HG03097 (cell line): ENCODE data around the gene RIPPLY3.
A peak's percentile ranks its signal among the peaks of the same experiment; 100 is the strongest.
"Not testable (repeated sequence)": the region's sequence is repeated elsewhere in the genome, so short reads cannot be mapped to it uniquely, and the experiment has no call there.

ENCODE experiments used
- ATAC-seq: cut with Tn5 transposase; IDR thresholded peaks from one replicate; pipeline ENCODE4 v1.9.1; 2021; ENCODE audit not compliant: unreplicated experiment, low FRiP score

The RIPPLY3 gene

GRCh38 chr21:36980280-36981048 lies 26.0 kb upstream of the RIPPLY3 start:
- no peak for ATAC-seq

DNA sequence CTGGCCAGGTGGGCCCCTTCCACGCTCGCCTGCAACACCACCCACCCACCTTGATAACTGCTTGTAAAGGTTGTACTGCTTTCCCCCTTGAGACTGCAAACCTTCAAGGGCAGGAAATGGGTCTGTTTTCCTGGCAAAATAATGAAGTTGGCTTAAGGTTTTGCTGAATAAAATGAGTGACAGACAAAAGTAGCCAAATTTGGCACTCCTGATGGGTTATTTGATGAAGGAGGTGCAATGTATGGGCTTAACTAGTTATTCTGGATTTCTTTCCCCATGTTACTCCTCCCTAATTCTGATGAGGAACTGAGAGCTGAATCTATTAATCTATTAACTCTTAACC lies 25.5 kb upstream of the RIPPLY3 start:
- ATAC-seq: no peak

- no peak for ATAC-seq
Observed at GRCh38 chr21:36981977-36982700, 24.4 kb upstream of the RIPPLY3 start.

- ATAC-seq: no peak
Observed at GRCh38 chr21:36985751-36986594, 20.5 kb upstream of the RIPPLY3 start.

- no peak for ATAC-seq
Observed at GRCh38 chr21:36987845-36988244, 18.7 kb upstream of the RIPPLY3 start.

- no peak for ATAC-seq
Observed at GRCh38 chr21:36988536-36988935, 18.0 kb upstream of the RIPPLY3 start.

DNA sequence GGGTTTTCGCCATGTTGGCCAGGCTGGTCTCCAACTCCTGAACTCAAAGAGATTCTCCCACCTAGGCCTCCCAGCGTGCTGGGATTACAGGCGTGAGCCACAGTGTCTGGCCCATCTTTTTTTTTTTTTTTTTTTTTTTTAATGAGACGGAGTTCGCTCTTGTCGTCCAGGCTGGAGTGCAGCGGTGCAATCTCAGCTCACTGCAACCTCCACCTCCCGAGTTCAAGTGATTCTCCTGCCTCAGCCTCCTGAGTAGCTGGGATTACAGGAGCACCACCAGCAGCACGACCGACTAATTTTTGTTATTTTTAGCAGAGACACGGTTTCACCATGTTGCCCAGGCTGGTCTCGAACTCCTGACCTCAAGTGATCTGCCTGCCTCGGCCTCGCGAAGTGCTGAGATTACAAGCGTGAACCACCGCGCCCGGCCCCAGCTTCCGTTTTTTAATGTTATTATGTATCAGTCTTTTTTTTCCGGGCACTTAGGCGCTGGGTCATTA lies 17.3 kb upstream of the RIPPLY3 start:
- not testable (repeated sequence) for ATAC-seq

- peak; percentile 90 for ATAC-seq
Observed at GRCh38 chr21:36989699-36990507, 16.6 kb upstream of the RIPPLY3 start.

DNA sequence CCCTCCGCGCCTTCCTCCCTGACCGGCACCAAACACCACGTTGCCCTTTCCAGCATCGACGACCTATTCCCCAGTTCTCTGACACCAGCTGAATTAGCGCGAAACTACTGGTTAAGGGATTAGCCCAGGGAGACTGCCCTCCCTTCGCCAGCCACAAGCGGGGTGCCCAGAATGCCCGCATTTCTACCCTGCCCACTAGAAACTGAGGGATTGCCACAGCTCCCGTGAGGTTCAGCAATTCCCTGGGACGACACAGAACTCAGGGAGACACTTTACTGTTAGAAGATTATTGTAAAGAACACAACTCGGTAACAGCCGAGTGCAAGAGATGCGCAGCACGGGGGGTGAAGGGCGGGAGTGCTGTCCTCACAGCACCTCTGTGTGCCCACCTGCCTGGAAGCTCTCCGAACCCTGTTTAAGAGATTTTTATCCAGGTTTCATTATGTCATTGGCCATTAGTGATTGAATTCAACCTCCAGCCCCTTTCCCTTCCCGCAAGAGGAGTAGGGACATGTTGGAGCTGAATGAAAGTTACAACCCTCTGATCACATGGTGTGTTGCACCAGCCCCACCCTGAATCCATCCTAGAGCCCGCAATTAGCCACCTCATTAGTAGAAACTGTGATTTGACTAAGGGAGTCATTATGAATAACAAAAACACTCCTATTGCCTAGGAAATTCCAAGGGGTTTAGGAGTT lies 15.8 kb upstream of the RIPPLY3 start:
- no peak for ATAC-seq

DNA sequence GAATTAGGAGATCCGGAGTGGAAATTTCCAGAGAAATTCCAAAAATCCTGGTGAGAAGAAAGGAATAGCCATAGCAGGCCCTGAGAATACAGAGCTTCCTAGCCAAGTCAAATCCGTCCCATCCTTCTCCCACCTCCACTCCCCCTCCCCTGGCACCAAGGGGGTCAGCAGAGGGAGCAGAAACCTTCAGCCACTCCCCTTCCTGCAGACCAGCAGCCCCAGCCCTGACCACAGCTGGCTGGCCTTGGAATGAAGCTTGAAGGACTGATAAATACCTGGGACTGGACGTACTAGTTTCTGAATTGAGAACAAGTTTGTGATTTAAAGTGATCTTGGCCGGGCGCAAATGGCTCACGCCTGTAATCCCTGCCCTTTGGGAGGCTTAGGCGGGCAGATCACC lies 13.8 kb upstream of the RIPPLY3 start:
- no peak for ATAC-seq

DNA sequence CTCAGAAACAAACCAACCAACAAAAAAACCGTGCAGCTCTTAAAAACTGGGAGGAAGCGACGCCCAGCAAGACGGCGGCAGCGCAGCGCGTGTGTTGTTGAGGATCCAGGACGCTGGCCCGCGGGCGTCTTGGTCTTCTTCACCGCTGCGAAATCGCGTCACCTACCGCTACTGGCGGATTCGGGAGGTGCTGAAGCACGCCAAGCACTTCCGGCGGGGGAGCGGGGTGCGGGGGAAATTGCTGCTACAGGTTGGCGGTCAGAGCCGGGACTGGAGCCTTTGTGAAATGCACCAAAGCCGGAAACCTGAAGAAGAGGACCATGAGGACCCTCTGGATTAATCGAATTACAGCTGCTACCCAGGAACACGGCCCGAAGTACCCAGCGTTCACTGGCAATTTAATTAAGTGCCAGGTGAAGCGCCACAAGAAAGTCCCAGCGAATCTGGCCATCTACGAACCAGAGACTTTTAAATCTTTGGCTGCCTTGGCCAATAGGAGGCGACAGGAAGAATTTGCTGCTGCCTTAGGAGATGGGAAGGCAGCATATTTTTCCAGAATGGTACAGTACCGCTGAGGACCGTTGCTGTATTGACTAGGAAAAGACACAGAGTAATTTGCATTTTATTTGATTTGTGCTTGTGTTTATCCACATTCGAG lies 11.9 kb upstream of the RIPPLY3 start:
- no peak for ATAC-seq

GRCh38 chr21:36995285-36995684 lies 11.2 kb upstream of the RIPPLY3 start:
- not testable (repeated sequence) for ATAC-seq

GRCh38 chr21:36999131-36999898 lies 7.2 kb upstream of the RIPPLY3 start:
- no peak for ATAC-seq

GRCh38 chr21:37000381-37000780 lies 6.1 kb upstream of the RIPPLY3 start:
- no peak for ATAC-seq

DNA sequence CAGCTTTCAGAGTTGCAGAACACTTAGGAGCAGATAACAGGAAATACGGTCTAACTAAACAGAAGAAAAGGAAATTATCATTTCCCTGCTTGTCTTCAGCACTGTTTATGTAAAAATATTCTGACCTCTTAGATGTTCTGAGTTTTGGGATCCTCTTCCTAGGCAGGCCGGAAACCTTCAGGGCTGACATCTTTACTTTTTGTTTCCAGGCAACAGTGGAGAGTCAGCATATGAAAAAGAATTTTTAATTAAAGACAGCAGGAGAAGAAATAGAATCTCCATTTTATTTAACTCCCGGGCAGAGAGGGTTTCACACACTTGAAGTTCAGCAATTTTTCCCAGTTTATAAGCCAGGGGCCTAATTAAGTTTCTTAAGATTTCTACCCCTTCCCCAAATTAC lies 5.1 kb upstream of the RIPPLY3 start:
- ATAC-seq: no peak

- not testable (repeated sequence) for ATAC-seq
Observed at GRCh38 chr21:37002851-37003250, 3.7 kb upstream of the RIPPLY3 start.

DNA sequence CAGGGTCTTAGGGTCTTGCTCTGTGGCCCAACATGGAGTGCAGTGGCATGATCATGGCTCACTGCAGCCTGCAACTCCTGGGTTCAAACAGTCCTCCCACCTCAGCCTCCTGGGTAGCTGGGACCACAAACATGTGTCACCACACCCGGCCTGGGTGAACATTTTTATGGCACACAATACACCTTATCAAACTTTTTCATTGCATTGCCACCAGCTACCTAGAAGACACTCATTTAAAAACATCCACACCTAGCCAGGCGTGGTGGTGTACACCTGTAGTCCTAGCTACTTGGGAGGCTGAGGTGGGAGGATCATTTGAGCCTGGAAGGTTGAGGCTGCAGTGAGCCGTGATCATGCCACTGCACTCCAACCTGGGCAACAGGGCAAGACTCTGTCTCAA lies 2.6 kb upstream of the RIPPLY3 start:
- not testable (repeated sequence) for ATAC-seq
